Measurements from ENCODE around the gene IL1R1.

Gene IL1R1

GRCh38 chr2:102141970-102142828 is at the start of gene IL1R1:
TSS of gene IL1R1 (plus strand) at chr2:102142746. CDS start at chr2:102157725, 14,979 bp downstream.
- peak; percentile 79 for DNase-seq
- Mint-ChIP-seq H3K4me3 (peak within 1 kb of the TSS; percentile 84), H3K27me3 (ENCODE audit: low read depth, poor library complexity) (peaks cover 20% of the 10 kb centered on the region), H3K9me3 (peaks cover 42% of the 10 kb centered on the region), H3K36me3 (ENCODE audit: low read depth) (peaks cover 29% of the 10 kb centered on the region), H3K27ac (no peak within 1 kb of the TSS), H3K4me1 (peaks cover 27% of the 10 kb centered on the region)
- TF ChIP-seq, protein P1, sequence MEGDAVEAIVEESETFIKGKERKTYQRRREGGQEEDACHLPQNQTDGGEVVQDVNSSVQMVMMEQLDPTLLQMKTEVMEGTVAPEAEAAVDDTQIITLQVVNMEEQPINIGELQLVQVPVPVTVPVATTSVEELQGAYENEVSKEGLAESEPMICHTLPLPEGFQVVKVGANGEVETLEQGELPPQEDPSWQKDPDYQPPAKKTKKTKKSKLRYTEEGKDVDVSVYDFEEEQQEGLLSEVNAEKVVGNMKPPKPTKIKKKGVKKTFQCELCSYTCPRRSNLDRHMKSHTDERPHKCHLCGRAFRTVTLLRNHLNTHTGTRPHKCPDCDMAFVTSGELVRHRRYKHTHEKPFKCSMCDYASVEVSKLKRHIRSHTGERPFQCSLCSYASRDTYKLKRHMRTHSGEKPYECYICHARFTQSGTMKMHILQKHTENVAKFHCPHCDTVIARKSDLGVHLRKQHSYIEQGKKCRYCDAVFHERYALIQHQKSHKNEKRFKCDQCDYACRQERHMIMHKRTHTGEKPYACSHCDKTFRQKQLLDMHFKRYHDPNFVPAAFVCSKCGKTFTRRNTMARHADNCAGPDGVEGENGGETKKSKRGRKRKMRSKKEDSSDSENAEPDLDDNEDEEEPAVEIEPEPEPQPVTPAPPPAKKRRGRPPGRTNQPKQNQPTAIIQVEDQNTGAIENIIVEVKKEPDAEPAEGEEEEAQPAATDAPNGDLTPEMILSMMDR (IDR thresholded peaks at IDR 0.05): no peak

- peaks cover 4% of the 10 kb centered on the region for H3K27me3 Mint-ChIP-seq (ENCODE audit: low read depth, poor library complexity)
- peaks cover 24% of the 10 kb centered on the region for H3K36me3 Mint-ChIP-seq (ENCODE audit: low read depth)
- TF ChIP-seq, protein P1 (IDR thresholded peaks at IDR 0.05): no peak
- H3K9me3 Mint-ChIP-seq: peaks cover 34% of the 10 kb centered on the region
- DNase-seq: no peak
- H3K4me1 Mint-ChIP-seq: peaks cover 46% of the 10 kb centered on the region
- H3K4me3 Mint-ChIP-seq: no peak overlapping the region
- H3K27ac Mint-ChIP-seq: no peak overlapping the region
These were observed 48.9 kb upstream of the IL1R1 start for GRCh38 chr2:102093662-102094061.

- no peak for DNase-seq
These were observed 47.6 kb upstream of the IL1R1 start for GRCh38 chr2:102094917-102095316.

DNA sequence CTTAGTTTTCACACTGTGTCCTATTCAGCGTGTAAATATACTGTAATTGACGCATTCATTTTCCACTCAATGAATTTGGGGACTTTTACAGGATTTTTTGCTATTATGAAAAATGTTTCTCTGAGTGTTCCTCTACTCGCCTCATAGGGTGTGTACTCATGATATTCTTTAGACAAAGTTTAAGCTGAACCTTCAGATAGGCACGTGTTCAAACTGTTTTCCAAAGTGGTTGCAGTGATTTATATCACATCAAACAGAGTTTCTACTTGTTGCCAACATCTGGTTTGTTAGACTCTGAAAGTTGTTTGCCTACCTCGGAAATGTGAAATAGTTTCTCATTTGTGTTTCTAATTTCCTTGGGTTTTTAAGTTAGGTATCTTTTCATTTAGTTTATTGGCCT is 46.4 kb upstream of the IL1R1 start:
- DNase-seq: no peak
- Mint-ChIP-seq H3K9me3 (peaks cover 13% of the 10 kb centered on the region), H3K36me3 (ENCODE audit: low read depth) (peaks cover 7% of the 10 kb centered on the region), H3K4me1 (peaks cover 57% of the 10 kb centered on the region), H3K4me3 (no peak overlapping the region), H3K27me3 (ENCODE audit: low read depth, poor library complexity) (peaks cover 3% of the 10 kb centered on the region), H3K27ac (no peak overlapping the region)
- TF ChIP-seq, protein P1 (IDR thresholded peaks at IDR 0.05): no peak

More at GRCh38 chr2:102094917-102095316, 47.6 kb upstream of the IL1R1 start:
- peaks cover 5% of the 10 kb centered on the region for H3K27me3 Mint-ChIP-seq (ENCODE audit: low read depth, poor library complexity)
- peaks cover 46% of the 10 kb centered on the region for H3K4me1 Mint-ChIP-seq
- peaks cover 18% of the 10 kb centered on the region for H3K36me3 Mint-ChIP-seq (ENCODE audit: low read depth)
- TF ChIP-seq, protein P1 (IDR thresholded peaks at IDR 0.05): no peak
- no peak overlapping the region for H3K4me3 Mint-ChIP-seq
- peak overlapping the region; percentile 15 for H3K27ac Mint-ChIP-seq
- H3K9me3 Mint-ChIP-seq: peaks cover 25% of the 10 kb centered on the region

GRCh38 chr2:102098756-102099155 is 43.8 kb upstream of the IL1R1 start:
- peaks cover 3% of the 10 kb centered on the region for H3K27me3 Mint-ChIP-seq (ENCODE audit: low read depth, poor library complexity)

More at GRCh38 chr2:102098756-102099155, 43.8 kb upstream of the IL1R1 start:
- H3K36me3 Mint-ChIP-seq (ENCODE audit: low read depth): peaks cover 7% of the 10 kb centered on the region
- DNase-seq: no peak
- peaks cover 7% of the 10 kb centered on the region for H3K9me3 Mint-ChIP-seq
- H3K4me3 Mint-ChIP-seq: no peak overlapping the region
- TF ChIP-seq, protein P1 (IDR thresholded peaks at IDR 0.05): no peak
- no peak overlapping the region for H3K27ac Mint-ChIP-seq
- H3K4me1 Mint-ChIP-seq: peaks cover 43% of the 10 kb centered on the region

Measured in nephron progenitor cell (in vitro differentiated cells).